GM12874 (cell line): ENCODE data around the gene ZAR1L.

ENCODE experiments used
- CTCF ChIP-seq: IDR thresholded peaks from 2 replicates; pipeline ENCODE4 v1.5.1; 2011; ENCODE audit warnings: low read depth, mild to moderate bottlenecking, control low read depth, low read length, moderate library complexity; ENCODE audit not compliant: insufficient read depth

ZAR1L gene

GRCh38 chr13:32323912-32324311 is 8.7 kb upstream of the ZAR1L start:
- TF ChIP-seq CTCF: no peak

- no peak for TF ChIP-seq CTCF
These were observed 5.4 kb upstream of the ZAR1L start for GRCh38 chr13:32320528-32320927.

GRCh38 chr13:32317716-32318465 is 2.7 kb upstream of the ZAR1L start:
- no peak for TF ChIP-seq CTCF

- TF ChIP-seq CTCF: no peak
These were observed 1.3 kb upstream of the ZAR1L start for GRCh38 chr13:32316501-32316900.

GRCh38 chr13:32316028-32316339 is 821 bp upstream of the ZAR1L start:
- TF ChIP-seq CTCF: no peak

- no peak for TF ChIP-seq CTCF
These were observed 609 bp downstream of the ZAR1L start for GRCh38 chr13:32314271-32315237.

- TF ChIP-seq CTCF: no peak
These were observed 3.8 kb downstream of the ZAR1L start for GRCh38 chr13:32311188-32311897.
